ENCODE results near the gene MXD1. TPM values are rescaled to one million over a fixed set of nuclear protein-coding genes. Genes with fewer than 3 reads are reported as not detected.

MXD1 gene
- total and polyA plus RNA-seq, 9 of the 15 experiments (the other 6 are each of a cell fraction or from before 2014, with no cell fraction given) = 6.7 to 35.9 (median 11.0) TPM

- no peak overlapping the region for H3K27ac ChIP-seq (ENCODE audit: extremely low read depth, low read depth, low read length)
- H4K20me1 ChIP-seq (replicated peaks; ENCODE audit: control insufficient read depth, insufficient read depth, low read length) = no peaks in the 10 kb centered on the region
- H3K27me3 ChIP-seq (ENCODE audit: control insufficient read depth in 2 of 2, insufficient read depth in 2 of 2, low read length in 2 of 2) = no peaks in the 10 kb centered on the region
- H3K9ac ChIP-seq (ENCODE audit: insufficient read depth in 1 of 2, low read depth in 2 of 2, low read length in 2 of 2) = no peak overlapping the region; a peak in 1 of 4 replicates
- H3K79me2 ChIP-seq (ENCODE audit: control insufficient read depth, insufficient read depth, low read length) = no peaks in the 10 kb centered on the region
- H3K9me3 ChIP-seq (replicated peaks; ENCODE audit: control insufficient read depth, insufficient read depth, low read depth, low read length) = no peaks in the 10 kb centered on the region
- no peak for ATAC-seq
- no peak for TF ChIP-seq SIN3A (IDR thresholded peaks at IDR 0.05; ENCODE audit: borderline replicate concordance in 2 of 2, control insufficient read depth in 1 of 2, low read depth in 2 of 2, low read length in 2 of 2)
- no peak for TF ChIP-seq PHF21A (IDR thresholded peaks at IDR 0.05; ENCODE audit: borderline replicate concordance, low read depth)
- no peak for TF ChIP-seq TBP (optimal IDR thresholded peaks at IDR 0.05; ENCODE audit: low read depth, low read length)
- TF ChIP-seq ERF (CRISPR knock-in tag; IDR thresholded peaks at IDR 0.05) = no peak
- no peaks in the 10 kb centered on the region for H3K9me1 ChIP-seq (ENCODE audit: control insufficient read depth, insufficient read depth, low read length)
- FAIRE-seq = no peak
- no peak overlapping the region for H3K4me3 ChIP-seq
- WGBS (ENCODE audit: insufficient coverage, low coverage, missing lambda C conversion rate) = 94% methylated on average over 3 of the region's 3 CpGs
- no peaks in the 10 kb centered on the region for H3K36me3 ChIP-seq (ENCODE audit: control insufficient read depth, insufficient read depth, low read length)
- in situ Hi-C loops (cut with MboI) = no loop called here
- CTCF ChIA-PET (ENCODE audit: low intra/inter-chr PET ratio) = no interaction called here
- H3K4me1 ChIP-seq (replicated peaks in 1 of 2; ENCODE audit: control insufficient read depth in 2 of 2, insufficient read depth in 2 of 2, low read length in 2 of 2) = peaks cover 0 to 9% of the 10 kb centered on the region in 2 experiments; a peak in 2 of 5 replicates
- BruUV-seq (replicated peaks) = no TSS peak
- no peak for DNase-seq (ENCODE audit: extremely low read depth in 1 of 4, low spot score in 3 of 4)
- intact Hi-C loops (cut with micrococcal nuclease) = no loop called here
- no peak overlapping the region for H2AFZ ChIP-seq (ENCODE audit: low read depth, low read length)
- POLR2A ChIA-PET = interaction anchor here (1.3 kb wide), 1 partner anchor 54 kb away, joined by 3 read pairs; no protein-coding TSS in a partner anchor
- no peak overlapping the region for H3K4me2 ChIP-seq (ENCODE audit: insufficient read depth, low read length)
Measured at GRCh38 chr2:69985216-69985615, 70.3 kb downstream of the MXD1 start.

GRCh38 chr2:69985688-69986087, 70.8 kb downstream of the MXD1 start:
- FAIRE-seq (no peak), DNase-seq (ENCODE audit: extremely low read depth in 1 of 4, low spot score in 3 of 4) (no peak), ATAC-seq (no peak)
- no peaks in the 10 kb centered on the region for H3K36me3 ChIP-seq (ENCODE audit: control insufficient read depth, insufficient read depth, low read length)
- no peak overlapping the region for H3K4me3 ChIP-seq
- no peaks in the 10 kb centered on the region for H3K9me1 ChIP-seq (ENCODE audit: control insufficient read depth, insufficient read depth, low read length)
- H3K4me2 ChIP-seq (ENCODE audit: insufficient read depth, low read length) = no peak overlapping the region
- peaks cover 0 to 9% of the 10 kb centered on the region in 2 experiments; a peak in 2 of 5 replicates for H3K4me1 ChIP-seq (replicated peaks in 1 of 2; ENCODE audit: control insufficient read depth in 2 of 2, insufficient read depth in 2 of 2, low read length in 2 of 2)
- in situ Hi-C loops (cut with MboI) = no loop called here
- no peaks in the 10 kb centered on the region for H3K9me3 ChIP-seq (replicated peaks; ENCODE audit: control insufficient read depth, insufficient read depth, low read depth, low read length)
- no peak overlapping the region for H3K27ac ChIP-seq (ENCODE audit: extremely low read depth, low read depth, low read length)
- CTCF ChIA-PET (ENCODE audit: low intra/inter-chr PET ratio) = no interaction called here
- POLR2A ChIA-PET = interaction anchor here (0.5 to 1.1 kb wide), 2 partner anchors 13 to 20 kb away, joined by 3 to 4 read pairs; no protein-coding TSS in a partner anchor
- TF ChIP-seq CEBPG (CRISPR knock-in tag; IDR thresholded peaks at IDR 0.05) (no peak), CEBPG (tag; conservative IDR thresholded peaks at IDR 0.05 in 1 of 2, IDR thresholded peaks at IDR 0.05 in 1 of 2) (peak; percentile 18 to 40; a peak in 2 of 4 replicates), UBTF (IDR thresholded peaks at IDR 0.05; ENCODE audit: borderline replicate concordance in 1 of 2, low read depth in 2 of 2, low read length in 2 of 2) (no peak), CEBPB (tag; IDR thresholded peaks at IDR 0.05) (peak; percentile 78)
- no peaks in the 10 kb centered on the region for H4K20me1 ChIP-seq (replicated peaks; ENCODE audit: control insufficient read depth, insufficient read depth, low read length)
- no peak overlapping the region for H2AFZ ChIP-seq (ENCODE audit: low read depth, low read length)
- no TSS peak for BruUV-seq (replicated peaks)
- intact Hi-C loops (cut with micrococcal nuclease) = no loop called here
- no peak overlapping the region; a peak in 1 of 4 replicates for H3K9ac ChIP-seq (ENCODE audit: insufficient read depth in 1 of 2, low read depth in 2 of 2, low read length in 2 of 2)
- H3K27me3 ChIP-seq (ENCODE audit: control insufficient read depth in 2 of 2, insufficient read depth in 2 of 2, low read length in 2 of 2) = no peaks in the 10 kb centered on the region
- no peaks in the 10 kb centered on the region for H3K79me2 ChIP-seq (ENCODE audit: control insufficient read depth, insufficient read depth, low read length)
- 65% methylated on average over 10 of the region's 10 CpGs for WGBS (ENCODE audit: insufficient coverage, low coverage, missing lambda C conversion rate)

All from K562 (cell line).